ENCODE measurements around the gene ATP8A2. TPM values are rescaled to one million over a fixed set of nuclear protein-coding genes. Genes with fewer than 3 reads are reported as not detected.

Gene ATP8A2
- total and polyA plus RNA-seq, 10 of the 15 experiments (the other 5 are each of a cell fraction or from before 2014, with no cell fraction given), result 0.01 to 0.04 (median 0.04) TPM; not detected in 7

GRCh38 chr13:26010487-26011207 lies 638.9 kb downstream of the ATP8A2 start (continued):
- no peak for TF ChIP-seq NFYB (IDR thresholded peaks at IDR 0.05; ENCODE audit: insufficient read depth, low read depth, low read length)
- no peak for TF ChIP-seq TCF12 (IDR thresholded peaks at IDR 0.05; ENCODE audit: low read depth, low read length)
- no peak for TF ChIP-seq LARP7 (IDR thresholded peaks at IDR 0.05)
- TF ChIP-seq KAT2A (conservative IDR thresholded peaks at IDR 0.05; ENCODE audit: control insufficient read depth, low read depth, low read length), result no peak
- no peak for TF ChIP-seq SMC3 (IDR thresholded peaks at IDR 0.05; ENCODE audit: borderline replicate concordance, low read length)
- TF ChIP-seq ZNF274 (IDR thresholded peaks at IDR 0.05; ENCODE audit: insufficient read depth, insufficient read length), result no peak

GRCh38 chr13:26011208-26011573 lies 639.4 kb downstream of the ATP8A2 start:
- POLR2A ChIA-PET, result no interaction called here
- RAD21 ChIA-PET (ENCODE audit: unreplicated experiment), result no interaction called here
- FAIRE-seq (no peak), ATAC-seq (no peak), DNase-seq (ENCODE audit: low read depth, low spot score) (no peak)
- intact Hi-C loops (cut with micrococcal nuclease; ENCODE audit: unreplicated experiment), result no loop called here
- Histone ChIP-seq H3K4me3 (no peak overlapping the region), H2AFZ (ENCODE audit: control insufficient read depth, low read depth, low read length) (no peak overlapping the region), H3K9ac (ENCODE audit: control insufficient read depth, insufficient read depth, low read length) (no peak overlapping the region), H3K27me3 (replicated peaks in 1 of 2; ENCODE audit: control insufficient read depth in 2 of 2, insufficient read depth in 2 of 2, low read length in 1 of 2) (no peaks in the 10 kb centered on the region; a peak in 2 of 4 replicates), H4K20me1 (ENCODE audit: control insufficient read depth, insufficient read depth) (no peaks in the 10 kb centered on the region), H3K9me3 (replicated peaks; ENCODE audit: control insufficient read depth, insufficient read depth, low read length) (no peaks in the 10 kb centered on the region; the same call in 2 of the 3 replicates), H3K79me2 (ENCODE audit: control insufficient read depth, insufficient read depth, low read length) (no peaks in the 10 kb centered on the region), H3K4me2 (ENCODE audit: control insufficient read depth, insufficient read depth) (no peak overlapping the region), H3K36me3 (ENCODE audit: control insufficient read depth in 2 of 2, insufficient read depth in 2 of 2, low read length in 1 of 2) (no peaks in the 10 kb centered on the region), H3K4me1 (ENCODE audit: control insufficient read depth, insufficient read depth, low read length) (no peaks in the 10 kb centered on the region), H3K27ac (ENCODE audit: control insufficient read depth, insufficient read depth) (no peak overlapping the region)
- 3% methylated on average over 4 of the region's 4 CpGs for WGBS (ENCODE audit: insufficient coverage, insufficient replicate concordance, low lambda C conversion rate, missing lambda C conversion rate)
- CTCF ChIA-PET, result no interaction called here
- SMC1A ChIA-PET (ENCODE audit: uncharacterized antibody, unreplicated experiment), result no interaction called here
- in situ Hi-C loops (cut with MboI), result no loop called here
- TF ChIP-seq KLF5 (IDR thresholded peaks at IDR 0.05; ENCODE audit: partially characterized antibody), result no peak
- no peak for TF ChIP-seq NRF1 (conservative IDR thresholded peaks at IDR 0.05; ENCODE audit: low read depth, low read length)
- BruUV-seq (replicated peaks), result no TSS peak

All from GM12878 (cell line).